Measurements from ENCODE around the gene NAV3. TPM values are rescaled to one million over a fixed set of nuclear protein-coding genes. Genes with fewer than 3 reads are reported as not detected.
A peak's percentile ranks its signal among the peaks of the same experiment; 100 is the strongest.

NAV3 gene
- total RNA-seq, 2 donors from 2014 or later: 0.20 to 1.9 TPM

- no peak for TF ChIP-seq CTCF (conservative IDR thresholded peaks at IDR 0.05)
- H3K9me3 ChIP-seq (ENCODE audit: control insufficient read depth, low read length): peaks cover 12% of the 10 kb centered on the region
- Mint-ChIP-seq H3K4me1 (peaks cover 60% of the 10 kb centered on the region), H3K27ac (no peak overlapping the region), H3K36me3 (ENCODE audit: low read depth) (no peaks in the 10 kb centered on the region), H3K4me3 (no peak overlapping the region), H3K9me3 (peaks cover 4% of the 10 kb centered on the region), H3K27me3 (ENCODE audit: insufficient read depth) (no peaks in the 10 kb centered on the region)
- H3K4me3 ChIP-seq (ENCODE audit: low read length): no peak overlapping the region
- H3K27me3 ChIP-seq (ENCODE audit: control insufficient read depth, insufficient read depth, low read length, poor library complexity, severe bottlenecking): no peaks in the 10 kb centered on the region
- DNase-seq: no peak
- no peak overlapping the region for H3K27ac ChIP-seq (ENCODE audit: low read depth, low read length)
- no peaks in the 10 kb centered on the region for H3K36me3 ChIP-seq (ENCODE audit: control insufficient read depth, insufficient read depth, low read length)
- no peak overlapping the region for H3K9ac ChIP-seq (ENCODE audit: extremely low read depth, low read length, poor library complexity, severe bottlenecking)
- peaks cover 6% of the 10 kb centered on the region for H3K4me1 ChIP-seq (ENCODE audit: control insufficient read depth, insufficient read depth, low read length)
Observed at GRCh38 chr12:77785211-77785610, 45.5 kb upstream of the NAV3 start.

- WGBS, 2 experiments (ENCODE audit: insufficient coverage in 1 of 2, insufficient read length in 1 of 2): 84% methylated on average over 4 of the region's 5 CpGs; no CpG with 5 or more reads in 1 of the 2 experiments
Observed at GRCh38 chr12:77786675-77787074, 44.0 kb upstream of the NAV3 start.

GRCh38 chr12:77788231-77789168 is 42.2 kb upstream of the NAV3 start:
- no peak for DNase-seq
- no peak overlapping the region for H3K27ac ChIP-seq (ENCODE audit: low read depth, low read length)

More at GRCh38 chr12:77786675-77787074, 44.0 kb upstream of the NAV3 start:
- TF ChIP-seq CTCF (conservative IDR thresholded peaks at IDR 0.05): no peak
- Histone ChIP-seq H3K27me3 (ENCODE audit: control insufficient read depth, insufficient read depth, low read length, poor library complexity, severe bottlenecking) (no peaks in the 10 kb centered on the region), H3K9ac (ENCODE audit: extremely low read depth, low read length, poor library complexity, severe bottlenecking) (no peak overlapping the region), H3K36me3 (ENCODE audit: control insufficient read depth, insufficient read depth, low read length) (no peaks in the 10 kb centered on the region), H3K4me3 (ENCODE audit: low read length) (peak overlapping the region; percentile 10), H3K4me1 (ENCODE audit: control insufficient read depth, insufficient read depth, low read length) (peaks cover 6% of the 10 kb centered on the region), H3K27ac (ENCODE audit: low read depth, low read length) (no peak overlapping the region), H3K9me3 (ENCODE audit: control insufficient read depth, low read length) (peaks cover 12% of the 10 kb centered on the region)
- H3K4me1 Mint-ChIP-seq: peaks cover 47% of the 10 kb centered on the region
- H3K36me3 Mint-ChIP-seq (ENCODE audit: low read depth): no peaks in the 10 kb centered on the region
- H3K9me3 Mint-ChIP-seq: peaks cover 4% of the 10 kb centered on the region
- H3K27me3 Mint-ChIP-seq (ENCODE audit: insufficient read depth): no peaks in the 10 kb centered on the region
- DNase-seq: no peak
- H3K27ac Mint-ChIP-seq: no peak overlapping the region
- no peak overlapping the region for H3K4me3 Mint-ChIP-seq

More at GRCh38 chr12:77788231-77789168, 42.2 kb upstream of the NAV3 start:
- Mint-ChIP-seq H3K9me3 (peaks cover 4% of the 10 kb centered on the region), H3K27ac (peak overlapping the region; percentile 69), H3K4me3 (peak overlapping the region; percentile 13), H3K36me3 (ENCODE audit: low read depth) (no peaks in the 10 kb centered on the region), H3K27me3 (ENCODE audit: insufficient read depth) (no peaks in the 10 kb centered on the region), H3K4me1 (peaks cover 35% of the 10 kb centered on the region)
- Histone ChIP-seq H3K36me3 (ENCODE audit: control insufficient read depth, insufficient read depth, low read length) (no peaks in the 10 kb centered on the region), H3K4me3 (ENCODE audit: low read length) (peak overlapping the region; percentile 5), H3K27me3 (ENCODE audit: control insufficient read depth, insufficient read depth, low read length, poor library complexity, severe bottlenecking) (no peaks in the 10 kb centered on the region), H3K9me3 (ENCODE audit: control insufficient read depth, low read length) (peaks cover 12% of the 10 kb centered on the region), H3K4me1 (ENCODE audit: control insufficient read depth, insufficient read depth, low read length) (peaks cover 6% of the 10 kb centered on the region), H3K9ac (ENCODE audit: extremely low read depth, low read length, poor library complexity, severe bottlenecking) (no peak overlapping the region)
- 57 to 69% methylated on average over 6 to 7 of the region's 7 CpGs for WGBS, 2 experiments (ENCODE audit: insufficient coverage in 1 of 2, insufficient read length in 1 of 2)
- no peak for TF ChIP-seq CTCF (conservative IDR thresholded peaks at IDR 0.05)
